ENCODE data around the gene CELSR3.

Gene CELSR3

GRCh38 chr3:48684480-48685143 lies 21.9 kb upstream of the CELSR3 start:
- TF ChIP-seq GABPA (IDR thresholded peaks at IDR 0.05; ENCODE audit: low read depth) = no peak
- TF ChIP-seq SPI1 (IDR thresholded peaks at IDR 0.05; ENCODE audit: borderline replicate concordance, low read depth) = peak; percentile 91
- Histone ChIP-seq H3K27ac (replicated peaks) (no peak overlapping the region), H3K27me3 (ENCODE audit: insufficient read depth, poor library complexity, severe bottlenecking) (no peaks in the 10 kb centered on the region), H3K4me3 (replicated peaks; ENCODE audit: insufficient read depth, low read length) (peak overlapping the region; percentile 94)
- peak; percentile 62 to 74 for DNase-seq (ENCODE audit: low read depth in 1 of 2, low spot score in 1 of 2)

GRCh38 chr3:48684054-48684349 lies 21.3 kb upstream of the CELSR3 start:
- no peaks in the 10 kb centered on the region for H3K27me3 ChIP-seq (ENCODE audit: insufficient read depth, poor library complexity, severe bottlenecking)
- H3K27ac ChIP-seq (replicated peaks) = no peak overlapping the region
- no peak for TF ChIP-seq CTCF (IDR thresholded peaks at IDR 0.05; ENCODE audit: insufficient read depth, low read length)
- TF ChIP-seq, protein P1, sequence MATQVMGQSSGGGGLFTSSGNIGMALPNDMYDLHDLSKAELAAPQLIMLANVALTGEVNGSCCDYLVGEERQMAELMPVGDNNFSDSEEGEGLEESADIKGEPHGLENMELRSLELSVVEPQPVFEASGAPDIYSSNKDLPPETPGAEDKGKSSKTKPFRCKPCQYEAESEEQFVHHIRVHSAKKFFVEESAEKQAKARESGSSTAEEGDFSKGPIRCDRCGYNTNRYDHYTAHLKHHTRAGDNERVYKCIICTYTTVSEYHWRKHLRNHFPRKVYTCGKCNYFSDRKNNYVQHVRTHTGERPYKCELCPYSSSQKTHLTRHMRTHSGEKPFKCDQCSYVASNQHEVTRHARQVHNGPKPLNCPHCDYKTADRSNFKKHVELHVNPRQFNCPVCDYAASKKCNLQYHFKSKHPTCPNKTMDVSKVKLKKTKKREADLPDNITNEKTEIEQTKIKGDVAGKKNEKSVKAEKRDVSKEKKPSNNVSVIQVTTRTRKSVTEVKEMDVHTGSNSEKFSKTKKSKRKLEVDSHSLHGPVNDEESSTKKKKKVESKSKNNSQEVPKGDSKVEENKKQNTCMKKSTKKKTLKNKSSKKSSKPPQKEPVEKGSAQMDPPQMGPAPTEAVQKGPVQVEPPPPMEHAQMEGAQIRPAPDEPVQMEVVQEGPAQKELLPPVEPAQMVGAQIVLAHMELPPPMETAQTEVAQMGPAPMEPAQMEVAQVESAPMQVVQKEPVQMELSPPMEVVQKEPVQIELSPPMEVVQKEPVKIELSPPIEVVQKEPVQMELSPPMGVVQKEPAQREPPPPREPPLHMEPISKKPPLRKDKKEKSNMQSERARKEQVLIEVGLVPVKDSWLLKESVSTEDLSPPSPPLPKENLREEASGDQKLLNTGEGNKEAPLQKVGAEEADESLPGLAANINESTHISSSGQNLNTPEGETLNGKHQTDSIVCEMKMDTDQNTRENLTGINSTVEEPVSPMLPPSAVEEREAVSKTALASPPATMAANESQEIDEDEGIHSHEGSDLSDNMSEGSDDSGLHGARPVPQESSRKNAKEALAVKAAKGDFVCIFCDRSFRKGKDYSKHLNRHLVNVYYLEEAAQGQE (IDR thresholded peaks at IDR 0.05; ENCODE audit: insufficient replicate concordance, low read depth) = no peak
- no peak for TF ChIP-seq POLR2AphosphoS5 (IDR thresholded peaks at IDR 0.05; ENCODE audit: low read depth)
- TF ChIP-seq SPI1 (IDR thresholded peaks at IDR 0.05; ENCODE audit: borderline replicate concordance, low read depth) = no peak
- no peak for TF ChIP-seq GABPA (IDR thresholded peaks at IDR 0.05; ENCODE audit: low read depth)
- no peak for DNase-seq (ENCODE audit: low read depth in 1 of 2, low spot score in 1 of 2)
- H3K4me3 ChIP-seq (replicated peaks; ENCODE audit: insufficient read depth, low read length) = peak overlapping the region; percentile 94; the same call in 1 of the 2 replicates

DNA sequence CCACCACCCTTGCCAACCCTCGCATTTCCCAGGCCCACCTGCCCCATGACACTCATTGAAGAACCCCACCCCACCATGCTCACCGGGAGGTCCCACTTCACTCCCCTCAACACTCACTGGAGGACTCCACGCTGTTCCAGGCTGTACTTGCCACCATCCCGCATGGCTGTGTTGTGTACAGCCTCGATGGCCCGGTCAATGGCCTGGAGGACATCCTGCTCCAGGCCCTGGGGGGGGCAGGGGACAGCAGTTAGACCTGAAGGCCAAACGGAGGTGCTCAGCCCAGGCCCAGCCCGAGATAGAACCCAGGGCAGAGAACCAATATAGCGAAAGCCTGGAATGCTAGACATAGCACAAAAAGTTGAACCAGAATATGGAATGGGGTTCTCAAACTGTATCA lies 20.1 kb upstream of the CELSR3 start:
- Histone ChIP-seq H3K27ac (replicated peaks) (no peak overlapping the region), H3K4me3 (replicated peaks; ENCODE audit: insufficient read depth, low read length) (no peak overlapping the region), H3K27me3 (ENCODE audit: insufficient read depth, poor library complexity, severe bottlenecking) (no peaks in the 10 kb centered on the region)
- no peak for TF ChIP-seq GABPA (IDR thresholded peaks at IDR 0.05; ENCODE audit: low read depth)
- no peak for TF ChIP-seq CTCF (IDR thresholded peaks at IDR 0.05; ENCODE audit: insufficient read depth, low read length)
- TF ChIP-seq SPI1 (IDR thresholded peaks at IDR 0.05; ENCODE audit: borderline replicate concordance, low read depth) = no peak
- TF ChIP-seq, protein P1 (IDR thresholded peaks at IDR 0.05; ENCODE audit: insufficient replicate concordance, low read depth) = no peak
- no peak for TF ChIP-seq POLR2AphosphoS5 (IDR thresholded peaks at IDR 0.05; ENCODE audit: low read depth)
- no peak for DNase-seq (ENCODE audit: low read depth in 1 of 2, low spot score in 1 of 2)

DNA sequence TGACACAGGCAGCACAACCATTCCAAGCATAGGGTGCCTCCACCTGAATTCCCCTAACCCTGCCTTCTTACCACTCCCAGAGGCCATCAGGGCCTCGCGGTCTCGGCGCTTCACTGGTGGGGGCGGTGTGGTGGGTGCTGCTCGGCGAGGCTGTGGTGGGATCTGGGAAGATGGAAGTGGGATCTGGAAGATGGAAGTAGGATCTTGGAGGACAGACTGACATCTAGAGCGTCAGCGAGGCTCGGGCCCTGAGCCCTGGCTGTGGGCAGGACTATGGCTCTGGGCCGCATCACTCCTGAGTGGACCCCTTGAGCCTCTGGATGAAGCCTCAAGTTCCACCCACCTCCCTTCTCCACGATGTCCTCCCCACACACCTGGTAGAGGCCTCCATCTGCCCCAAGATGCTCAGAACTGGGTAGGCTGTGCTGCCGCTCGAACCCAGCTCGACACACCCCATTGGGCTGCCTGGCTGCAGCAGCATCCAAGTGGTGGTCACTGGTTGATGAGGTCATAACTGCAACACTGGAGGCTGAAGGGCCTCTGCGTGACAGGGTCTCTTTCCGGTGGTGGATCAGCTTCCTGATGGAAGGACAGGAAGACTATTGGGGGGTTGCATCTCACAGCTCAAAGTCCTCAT lies 19.4 kb upstream of the CELSR3 start:
- Histone ChIP-seq H3K27ac (replicated peaks) (no peak overlapping the region), H3K4me3 (replicated peaks; ENCODE audit: insufficient read depth, low read length) (no peak overlapping the region), H3K27me3 (ENCODE audit: insufficient read depth, poor library complexity, severe bottlenecking) (no peaks in the 10 kb centered on the region)
- TF ChIP-seq, protein P1 (IDR thresholded peaks at IDR 0.05; ENCODE audit: insufficient replicate concordance, low read depth) = no peak
- TF ChIP-seq SPI1 (IDR thresholded peaks at IDR 0.05; ENCODE audit: borderline replicate concordance, low read depth) (no peak), CTCF (IDR thresholded peaks at IDR 0.05; ENCODE audit: insufficient read depth, low read length) (no peak), POLR2AphosphoS5 (IDR thresholded peaks at IDR 0.05; ENCODE audit: low read depth) (no peak), GABPA (IDR thresholded peaks at IDR 0.05; ENCODE audit: low read depth) (no peak)
- DNase-seq (ENCODE audit: low read depth in 1 of 2, low spot score in 1 of 2) = no peak

All from HL-60 (cell line).